Measurements from ENCODE around the gene CCSAP. TPM values are rescaled to one million over a fixed set of nuclear protein-coding genes. Genes with fewer than 3 reads are reported as not detected.
A peak's percentile ranks its signal among the peaks of the same experiment; 100 is the strongest.

The CCSAP gene
- total RNA-seq, 1 experiment from 2014 or later: 11.1 TPM

DNA sequence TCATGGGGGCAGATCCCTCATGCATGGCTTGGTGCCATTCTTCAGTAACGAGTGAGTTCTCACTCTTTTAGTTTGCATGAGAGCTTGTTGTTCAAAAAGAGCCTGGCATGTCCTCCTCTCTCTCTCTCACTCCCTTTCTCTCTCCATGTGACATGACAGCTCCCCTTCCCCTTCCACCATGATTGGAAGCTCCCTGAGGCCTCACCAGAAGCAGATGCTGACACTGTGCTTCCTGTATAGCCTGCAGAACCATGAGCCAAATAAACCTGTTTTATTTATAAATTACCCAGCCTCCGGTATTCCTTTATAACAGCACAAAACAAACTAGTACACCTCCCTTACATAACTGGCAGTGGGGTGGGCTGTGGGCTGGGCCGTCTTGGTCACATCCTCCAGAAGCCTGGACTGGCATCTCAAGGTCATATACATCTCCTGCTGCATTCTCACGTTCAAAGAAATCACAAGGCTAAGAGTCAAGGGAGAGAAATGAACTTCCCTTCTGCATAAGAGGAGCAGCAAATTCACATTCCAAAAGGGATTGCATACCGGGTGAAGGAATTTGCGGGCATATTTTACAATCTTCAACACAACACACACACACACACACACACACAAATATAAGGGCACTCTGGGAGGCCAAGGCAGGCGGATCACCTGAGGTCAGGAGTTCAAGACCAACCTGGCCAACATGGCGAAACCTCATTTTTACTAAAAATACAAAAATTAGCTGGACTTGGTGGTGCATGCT lies 2.3 kb upstream of the CCSAP start:
- BruUV-seq (replicated peaks): no TSS peak
- peaks cover 27% of the 10 kb centered on the region for H3K36me3 Mint-ChIP-seq (ENCODE audit: insufficient read depth, unreplicated experiment)
- TF ChIP-seq, protein P1, sequence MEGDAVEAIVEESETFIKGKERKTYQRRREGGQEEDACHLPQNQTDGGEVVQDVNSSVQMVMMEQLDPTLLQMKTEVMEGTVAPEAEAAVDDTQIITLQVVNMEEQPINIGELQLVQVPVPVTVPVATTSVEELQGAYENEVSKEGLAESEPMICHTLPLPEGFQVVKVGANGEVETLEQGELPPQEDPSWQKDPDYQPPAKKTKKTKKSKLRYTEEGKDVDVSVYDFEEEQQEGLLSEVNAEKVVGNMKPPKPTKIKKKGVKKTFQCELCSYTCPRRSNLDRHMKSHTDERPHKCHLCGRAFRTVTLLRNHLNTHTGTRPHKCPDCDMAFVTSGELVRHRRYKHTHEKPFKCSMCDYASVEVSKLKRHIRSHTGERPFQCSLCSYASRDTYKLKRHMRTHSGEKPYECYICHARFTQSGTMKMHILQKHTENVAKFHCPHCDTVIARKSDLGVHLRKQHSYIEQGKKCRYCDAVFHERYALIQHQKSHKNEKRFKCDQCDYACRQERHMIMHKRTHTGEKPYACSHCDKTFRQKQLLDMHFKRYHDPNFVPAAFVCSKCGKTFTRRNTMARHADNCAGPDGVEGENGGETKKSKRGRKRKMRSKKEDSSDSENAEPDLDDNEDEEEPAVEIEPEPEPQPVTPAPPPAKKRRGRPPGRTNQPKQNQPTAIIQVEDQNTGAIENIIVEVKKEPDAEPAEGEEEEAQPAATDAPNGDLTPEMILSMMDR (IDR thresholded peaks at IDR 0.05; ENCODE audit: unreplicated experiment): no peak
- CTCF ChIA-PET: no interaction called here
- peaks cover 12% of the 10 kb centered on the region for H3K4me1 Mint-ChIP-seq (ENCODE audit: low read depth, unreplicated experiment)
- H3K27me3 Mint-ChIP-seq (ENCODE audit: unreplicated experiment): peaks cover 50% of the 10 kb centered on the region
- H3K27ac Mint-ChIP-seq (ENCODE audit: unreplicated experiment): no peak overlapping the region
- H3K9me3 Mint-ChIP-seq (ENCODE audit: low read depth, unreplicated experiment): peaks cover 2% of the 10 kb centered on the region
- no peak overlapping the region for H3K4me3 Mint-ChIP-seq (ENCODE audit: low read depth, unreplicated experiment)
- no peak for DNase-seq
- intact Hi-C loops (cut with micrococcal nuclease; ENCODE audit: unreplicated experiment): no loop called here

DNA sequence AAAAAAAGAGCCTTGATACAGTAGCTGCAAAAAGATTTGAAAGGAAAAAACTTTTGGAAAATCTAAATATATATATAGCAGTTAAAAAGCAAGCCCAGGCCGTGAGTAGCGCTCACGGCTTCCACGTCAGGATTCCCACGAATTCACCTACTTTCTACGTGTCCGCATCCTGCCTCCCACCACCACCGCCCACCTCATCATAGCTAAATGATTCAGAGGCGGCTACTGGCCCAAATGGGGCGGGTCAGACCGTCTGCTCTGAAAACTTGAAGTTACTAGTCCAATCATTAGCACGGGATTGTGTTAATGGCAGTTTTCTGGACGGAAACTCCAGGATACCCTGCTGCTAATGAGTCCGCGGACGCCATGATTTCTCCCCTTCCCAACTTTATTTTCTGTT lies 1.3 kb upstream of the CCSAP start:
- H3K27ac Mint-ChIP-seq (ENCODE audit: unreplicated experiment): no peak overlapping the region
- no peak for DNase-seq
- peak overlapping the region; percentile 83 for H3K4me3 Mint-ChIP-seq (ENCODE audit: low read depth, unreplicated experiment)
- H3K36me3 Mint-ChIP-seq (ENCODE audit: insufficient read depth, unreplicated experiment): peaks cover 27% of the 10 kb centered on the region
- peaks cover 50% of the 10 kb centered on the region for H3K27me3 Mint-ChIP-seq (ENCODE audit: unreplicated experiment)
- H3K4me1 Mint-ChIP-seq (ENCODE audit: low read depth, unreplicated experiment): peaks cover 22% of the 10 kb centered on the region
- CTCF ChIA-PET: interaction anchor here (0.7 kb wide), 1 partner anchor 675 kb away, joined by 3 read pairs; no protein-coding TSS in a partner anchor
- intact Hi-C loops (cut with micrococcal nuclease; ENCODE audit: unreplicated experiment): no loop called here
- TF ChIP-seq, protein P1 (IDR thresholded peaks at IDR 0.05; ENCODE audit: unreplicated experiment): no peak
- H3K9me3 Mint-ChIP-seq (ENCODE audit: low read depth, unreplicated experiment): peaks cover 2% of the 10 kb centered on the region
- BruUV-seq (replicated peaks): no TSS peak

DNA sequence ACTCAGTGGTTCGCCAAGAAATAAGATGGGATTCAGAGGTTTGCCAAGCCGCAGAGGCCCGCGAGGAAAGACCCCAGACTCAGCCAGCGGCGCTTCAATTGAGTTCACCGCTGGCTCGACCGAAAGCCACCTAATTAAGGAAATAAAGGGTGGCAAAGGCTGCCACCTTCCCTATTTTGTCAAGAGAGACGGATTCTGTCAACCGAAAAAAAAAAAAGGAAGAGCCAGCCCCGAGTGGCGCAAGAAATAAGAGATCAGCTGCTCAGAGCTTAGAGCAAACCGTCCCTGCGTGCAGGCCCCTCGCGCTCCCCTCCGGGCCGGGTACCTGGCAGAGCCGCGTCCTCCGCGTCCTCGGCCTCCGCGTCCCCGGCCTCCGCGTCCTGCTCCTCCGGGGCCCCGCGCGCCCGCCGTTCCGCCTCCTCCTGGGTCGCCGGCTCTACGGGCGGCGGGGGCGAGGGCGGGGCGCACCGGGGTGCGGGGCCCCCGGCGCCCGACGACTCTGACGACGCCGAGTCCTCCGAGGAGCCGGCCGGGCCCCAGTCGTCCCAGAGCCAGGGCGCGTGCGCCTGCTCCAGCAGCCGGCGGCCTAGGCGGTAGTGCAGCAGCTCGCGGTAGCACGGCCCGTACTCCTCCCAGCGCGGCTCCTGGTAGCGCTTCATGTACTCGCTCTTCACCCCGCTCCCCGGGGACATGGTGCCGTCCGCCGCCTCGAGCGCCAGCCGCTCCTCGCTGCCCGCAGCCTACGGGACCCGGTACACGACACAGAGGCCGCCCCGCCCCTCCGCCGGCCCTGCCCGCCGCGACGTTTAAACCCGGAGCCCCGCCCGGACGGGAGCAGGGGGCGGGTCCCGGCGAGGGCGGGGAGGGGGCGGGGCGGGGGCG lies 832 bp downstream of the CCSAP start:
- BruUV-seq (replicated peaks): no TSS peak
- peak; percentile 92 for DNase-seq
- Mint-ChIP-seq H3K9me3 (ENCODE audit: low read depth, unreplicated experiment) (peaks cover 2% of the 10 kb centered on the region), H3K27ac (ENCODE audit: unreplicated experiment) (peak overlapping the region; percentile 51), H3K36me3 (ENCODE audit: insufficient read depth, unreplicated experiment) (peaks cover 27% of the 10 kb centered on the region), H3K4me1 (ENCODE audit: low read depth, unreplicated experiment) (peaks cover 24% of the 10 kb centered on the region), H3K27me3 (ENCODE audit: unreplicated experiment) (peaks cover 38% of the 10 kb centered on the region), H3K4me3 (ENCODE audit: low read depth, unreplicated experiment) (peak overlapping the region; percentile 83)
- TF ChIP-seq, protein P1 (IDR thresholded peaks at IDR 0.05; ENCODE audit: unreplicated experiment): no peak
- CTCF ChIA-PET: interaction anchor here (0.5 kb wide), 1 partner anchor 227 kb away, joined by 3 read pairs; no protein-coding TSS in a partner anchor
- intact Hi-C loops (cut with micrococcal nuclease; ENCODE audit: unreplicated experiment): loop anchor here (2.0 kb wide), 1 partner anchor 69 kb away; no protein-coding TSS in a partner anchor

DNA sequence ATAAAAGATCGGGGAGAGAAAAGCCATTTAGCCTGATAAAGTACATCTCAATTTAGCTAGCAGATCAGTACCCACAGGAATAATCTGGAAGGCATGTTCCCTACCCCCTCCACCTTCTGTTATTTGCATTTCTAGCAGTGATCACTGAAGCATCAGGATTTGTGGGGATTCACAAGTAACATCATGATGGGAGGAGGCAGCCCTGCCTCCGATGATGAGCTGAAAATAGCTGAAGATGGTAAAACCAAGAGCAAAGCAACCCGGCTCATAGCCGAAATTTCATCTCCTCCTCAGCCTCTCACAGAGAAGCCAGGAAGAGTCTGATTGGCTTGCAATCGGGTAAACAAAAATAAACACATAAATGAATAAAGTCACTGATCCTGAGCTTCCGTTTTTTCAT lies 2.4 kb downstream of the CCSAP start:
- TF ChIP-seq, protein P1 (IDR thresholded peaks at IDR 0.05; ENCODE audit: unreplicated experiment): no peak
- CTCF ChIA-PET: no interaction called here
- Mint-ChIP-seq H3K4me1 (ENCODE audit: low read depth, unreplicated experiment) (peaks cover 24% of the 10 kb centered on the region), H3K9me3 (ENCODE audit: low read depth, unreplicated experiment) (peaks cover 2% of the 10 kb centered on the region), H3K4me3 (ENCODE audit: low read depth, unreplicated experiment) (peak overlapping the region; percentile 83), H3K36me3 (ENCODE audit: insufficient read depth, unreplicated experiment) (peaks cover 27% of the 10 kb centered on the region), H3K27ac (ENCODE audit: unreplicated experiment) (no peak overlapping the region), H3K27me3 (ENCODE audit: unreplicated experiment) (peaks cover 23% of the 10 kb centered on the region)
- intact Hi-C loops (cut with micrococcal nuclease; ENCODE audit: unreplicated experiment): loop anchor here (2.0 kb wide), 1 partner anchor 68 kb away; no protein-coding TSS in a partner anchor
- no TSS peak for BruUV-seq (replicated peaks)
- no peak for DNase-seq
